DOHH2 (cell line): ENCODE results near the gene RNF213.

Experiments used
- CTCF ChIP-seq: fragments of 200-600 bp; sonication (generic); IDR thresholded peaks from one replicate; pipeline ENCODE4 v1.5.1; 2014; ENCODE audit warnings: antibody characterized with exemption, mild to moderate bottlenecking, low read depth, low read length; ENCODE audit not compliant: poor library complexity, severe bottlenecking
- EZH2phosphoT487 ChIP-seq: fragments of 200-600 bp; sonication (generic); IDR thresholded peaks from 2 replicates; pipeline ENCODE4 v1.6.1; 2017; ENCODE audit warnings: borderline replicate concordance, mild to moderate bottlenecking, antibody characterized with exemption, low read length, moderate library complexity, mixed read lengths

- no peak for TF ChIP-seq CTCF
- no peak for TF ChIP-seq EZH2phosphoT487
These were observed 89.1 kb downstream of the RNF213 start for GRCh38 chr17:80349751-80350150.
